OCI-LY1 (cell line): ENCODE results near the gene NELL1.

Experiments
- EZH2 ChIP-seq: fragments of 200-600 bp; sonication (generic), shearing (Covaris generic); IDR thresholded peaks from 2 replicates; pipeline ENCODE4 v1.8.0; 2017; ENCODE audit warnings: borderline replicate concordance, mixed run types, mild to moderate bottlenecking, antibody characterized with exemption, low read length, moderate library complexity, mixed read lengths
- TF ChIP-seq, protein P1 (sequence below): fragments of 200-600 bp; sonication (generic), shearing (Covaris generic); IDR thresholded peaks from 2 replicates; pipeline ENCODE4 v1.5.1; 2017; ENCODE audit warnings: mild to moderate bottlenecking, antibody characterized with exemption, low read length, moderate library complexity, mixed read lengths

- TF ChIP-seq, protein P1, sequence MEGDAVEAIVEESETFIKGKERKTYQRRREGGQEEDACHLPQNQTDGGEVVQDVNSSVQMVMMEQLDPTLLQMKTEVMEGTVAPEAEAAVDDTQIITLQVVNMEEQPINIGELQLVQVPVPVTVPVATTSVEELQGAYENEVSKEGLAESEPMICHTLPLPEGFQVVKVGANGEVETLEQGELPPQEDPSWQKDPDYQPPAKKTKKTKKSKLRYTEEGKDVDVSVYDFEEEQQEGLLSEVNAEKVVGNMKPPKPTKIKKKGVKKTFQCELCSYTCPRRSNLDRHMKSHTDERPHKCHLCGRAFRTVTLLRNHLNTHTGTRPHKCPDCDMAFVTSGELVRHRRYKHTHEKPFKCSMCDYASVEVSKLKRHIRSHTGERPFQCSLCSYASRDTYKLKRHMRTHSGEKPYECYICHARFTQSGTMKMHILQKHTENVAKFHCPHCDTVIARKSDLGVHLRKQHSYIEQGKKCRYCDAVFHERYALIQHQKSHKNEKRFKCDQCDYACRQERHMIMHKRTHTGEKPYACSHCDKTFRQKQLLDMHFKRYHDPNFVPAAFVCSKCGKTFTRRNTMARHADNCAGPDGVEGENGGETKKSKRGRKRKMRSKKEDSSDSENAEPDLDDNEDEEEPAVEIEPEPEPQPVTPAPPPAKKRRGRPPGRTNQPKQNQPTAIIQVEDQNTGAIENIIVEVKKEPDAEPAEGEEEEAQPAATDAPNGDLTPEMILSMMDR: no peak
- TF ChIP-seq EZH2: no peak
These were observed 210.7 kb downstream of the NELL1 start for GRCh38 chr11:20880094-20880493.
